Umbilical cord (tissue), 2 donors: Measurements from ENCODE around the gene CXCL12. TPM values are rescaled to one million over a fixed set of nuclear protein-coding genes. Genes with fewer than 3 reads are reported as not detected.

Source experiments
- DNase-seq: peaks from one replicate; pipeline ENCODE4 v3.0.0-alpha.2; 2015; ENCODE audit warnings: low spot score
- total RNA-seq: library from RNA; depleted of rRNA; stranded (reverse); fragments of >200 nt; gene quantifications from one replicate; pipeline ENCODE4 v1.2.3, GENCODE V29; 2014; ENCODE audit warnings: low replicate concordance; ENCODE audit not compliant: insufficient read depth

The CXCL12 gene
- total RNA-seq, 1 donor from 2014 or later = 10.4 TPM

DNA sequence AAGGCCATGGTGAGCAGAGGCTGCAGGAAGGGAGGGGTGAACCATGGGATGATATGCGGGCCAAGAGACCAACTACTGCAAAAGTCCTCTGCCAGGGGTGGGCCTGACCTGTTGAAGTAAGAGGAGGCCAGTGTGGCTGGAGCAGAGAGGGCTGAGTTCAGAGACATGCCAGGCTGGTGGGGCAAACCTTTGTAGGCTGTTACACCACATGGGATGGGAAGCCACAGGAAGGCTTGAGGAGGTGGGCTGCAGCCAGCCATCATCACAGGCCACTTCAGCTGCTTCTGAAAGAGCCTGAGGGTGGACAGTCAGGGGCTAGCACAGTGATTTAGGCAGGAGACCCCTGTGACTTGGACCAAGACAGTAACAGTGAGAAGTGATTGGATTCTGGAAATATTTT, 20.3 kb downstream of the CXCL12 start:
- no peak for DNase-seq

DNA sequence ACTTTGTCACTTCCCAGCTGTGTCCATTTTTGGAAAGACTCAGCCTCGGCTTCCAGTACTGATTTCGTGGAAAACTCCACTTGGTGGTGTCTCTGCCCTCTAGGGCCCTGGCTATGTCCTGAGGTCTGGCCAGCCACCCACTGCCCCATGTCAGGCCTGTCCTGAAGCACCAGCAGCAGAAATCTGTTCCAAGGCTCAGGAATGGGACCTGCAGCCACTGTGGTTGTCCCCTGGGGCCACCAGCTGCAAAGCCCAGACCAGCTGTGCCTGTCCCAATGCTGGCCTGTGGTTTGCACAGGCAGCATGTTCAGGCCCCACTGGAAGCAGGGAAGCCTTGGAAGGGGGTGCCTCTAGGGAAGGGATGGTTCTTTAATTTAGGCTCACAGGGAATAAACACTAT, 21.2 kb downstream of the CXCL12 start:
- DNase-seq = no peak

DNA sequence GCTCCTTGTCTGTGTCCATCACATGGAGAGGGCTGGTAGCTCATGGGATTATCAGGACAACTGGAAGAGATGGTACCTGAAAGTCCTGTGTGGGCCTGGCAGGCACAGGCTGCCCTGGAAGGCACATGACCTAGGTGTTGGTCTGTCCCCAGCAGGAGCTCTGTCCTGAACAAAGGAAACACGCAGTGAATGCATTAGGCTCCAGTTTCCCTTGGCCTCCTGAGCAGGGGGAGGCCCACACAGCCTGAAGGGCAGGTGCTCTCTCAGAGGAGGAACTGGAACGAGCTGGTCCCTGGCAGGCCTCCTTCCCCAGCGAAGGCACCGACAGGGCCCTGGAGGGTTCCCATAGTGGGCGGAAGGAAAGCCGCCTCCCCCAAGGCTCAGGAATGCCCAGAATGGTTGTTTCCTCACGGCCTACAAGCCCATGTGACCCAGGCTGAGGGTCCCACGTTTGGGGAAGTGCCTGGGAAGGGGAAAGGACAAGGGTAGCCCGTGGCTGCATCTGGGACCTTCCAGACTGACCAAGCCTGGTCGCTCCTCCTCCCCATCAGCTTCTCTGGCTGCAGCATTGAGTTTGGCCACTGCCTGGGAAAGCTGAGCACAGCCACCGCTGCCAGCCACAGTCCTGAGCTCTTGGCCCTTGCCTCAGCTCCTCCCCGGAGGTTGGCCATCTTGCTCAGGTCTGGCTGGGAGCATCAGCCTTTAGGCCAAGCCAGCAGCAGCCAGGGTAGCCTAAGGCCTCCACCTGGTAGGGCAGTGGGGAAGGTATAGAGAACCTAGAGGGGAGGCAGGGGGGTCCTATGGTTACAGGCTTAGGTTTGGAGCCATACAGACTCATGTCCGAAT, 21.8 kb downstream of the CXCL12 start:
- DNase-seq = no peak

DNA sequence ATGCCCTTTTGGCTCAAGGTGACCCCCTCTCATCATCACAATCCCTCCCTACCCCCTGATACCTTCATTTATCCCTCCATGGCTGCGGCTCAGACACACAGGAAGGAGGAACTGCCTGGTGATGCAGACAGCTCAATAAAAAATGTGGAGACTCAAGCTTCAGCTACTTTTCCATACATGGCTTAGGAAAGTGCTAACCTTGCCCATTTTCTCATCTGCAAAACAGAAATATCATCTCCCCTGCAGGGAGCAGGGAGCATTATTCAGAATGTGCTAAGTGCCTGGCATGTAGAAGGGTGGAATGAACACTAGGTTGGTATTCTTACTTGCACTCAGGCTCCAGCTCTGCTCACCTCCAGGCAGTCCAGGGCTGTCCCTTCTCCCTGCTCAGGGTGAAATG, 23.8 kb downstream of the CXCL12 start:
- DNase-seq = no peak

DNA sequence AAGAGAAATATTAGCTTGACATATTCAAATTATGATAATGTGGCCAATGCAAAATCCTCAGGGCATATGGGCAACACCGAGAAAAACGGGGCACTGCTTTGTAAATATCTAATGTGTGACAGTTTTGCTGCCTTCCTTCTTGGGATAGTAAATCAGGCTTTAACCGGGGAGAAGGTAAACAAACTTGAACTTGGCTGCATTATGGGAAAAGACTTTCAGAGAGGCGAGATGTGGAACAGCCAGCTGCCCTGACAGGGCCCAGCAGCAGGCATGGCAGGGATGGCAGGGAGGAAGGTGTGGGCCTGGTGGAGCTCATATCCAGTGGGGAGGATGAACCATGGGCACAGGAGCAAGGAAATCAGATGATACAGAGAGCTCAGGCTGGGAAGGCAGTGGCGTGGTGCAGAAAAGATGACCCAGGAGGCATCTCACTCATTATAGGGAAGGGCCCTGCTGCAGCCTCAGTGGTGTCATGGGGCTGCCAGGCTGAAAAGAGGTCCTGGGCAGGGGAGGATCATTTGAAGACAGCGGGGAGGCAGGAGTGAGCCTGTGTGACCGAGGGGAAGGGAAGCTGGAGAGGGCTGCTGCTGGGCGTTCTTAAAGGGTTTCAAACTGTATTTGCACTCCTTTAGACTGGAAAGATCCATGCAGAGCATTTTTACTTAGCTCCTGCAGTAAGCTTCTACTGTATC, 26.7 kb downstream of the CXCL12 start:
- no peak for DNase-seq

DNA sequence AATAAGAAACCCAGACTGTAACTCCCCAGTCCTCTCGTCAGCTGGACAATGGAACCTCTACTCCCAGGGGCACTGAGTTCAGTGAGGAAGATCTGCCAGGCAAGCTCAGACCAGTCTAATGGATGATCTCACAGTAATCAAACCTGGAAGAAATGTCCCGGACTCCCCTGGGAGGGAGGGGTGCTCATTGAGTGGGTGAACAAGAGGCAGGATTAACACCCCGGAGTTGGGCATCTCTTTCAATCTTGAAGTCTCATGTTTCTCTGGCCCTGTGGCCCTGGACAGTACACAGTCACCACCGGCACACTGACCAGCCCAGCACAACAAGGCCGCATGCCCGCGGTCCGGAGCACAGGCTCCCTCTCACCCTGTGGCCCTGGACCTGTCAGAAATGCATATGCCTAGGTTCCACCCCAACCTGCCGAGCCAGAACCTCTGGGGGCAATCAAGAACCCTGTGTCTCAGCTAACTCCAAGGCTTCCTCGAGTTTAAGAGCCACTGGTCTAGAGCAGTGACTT, 27.8 kb downstream of the CXCL12 start:
- DNase-seq = no peak

DNA sequence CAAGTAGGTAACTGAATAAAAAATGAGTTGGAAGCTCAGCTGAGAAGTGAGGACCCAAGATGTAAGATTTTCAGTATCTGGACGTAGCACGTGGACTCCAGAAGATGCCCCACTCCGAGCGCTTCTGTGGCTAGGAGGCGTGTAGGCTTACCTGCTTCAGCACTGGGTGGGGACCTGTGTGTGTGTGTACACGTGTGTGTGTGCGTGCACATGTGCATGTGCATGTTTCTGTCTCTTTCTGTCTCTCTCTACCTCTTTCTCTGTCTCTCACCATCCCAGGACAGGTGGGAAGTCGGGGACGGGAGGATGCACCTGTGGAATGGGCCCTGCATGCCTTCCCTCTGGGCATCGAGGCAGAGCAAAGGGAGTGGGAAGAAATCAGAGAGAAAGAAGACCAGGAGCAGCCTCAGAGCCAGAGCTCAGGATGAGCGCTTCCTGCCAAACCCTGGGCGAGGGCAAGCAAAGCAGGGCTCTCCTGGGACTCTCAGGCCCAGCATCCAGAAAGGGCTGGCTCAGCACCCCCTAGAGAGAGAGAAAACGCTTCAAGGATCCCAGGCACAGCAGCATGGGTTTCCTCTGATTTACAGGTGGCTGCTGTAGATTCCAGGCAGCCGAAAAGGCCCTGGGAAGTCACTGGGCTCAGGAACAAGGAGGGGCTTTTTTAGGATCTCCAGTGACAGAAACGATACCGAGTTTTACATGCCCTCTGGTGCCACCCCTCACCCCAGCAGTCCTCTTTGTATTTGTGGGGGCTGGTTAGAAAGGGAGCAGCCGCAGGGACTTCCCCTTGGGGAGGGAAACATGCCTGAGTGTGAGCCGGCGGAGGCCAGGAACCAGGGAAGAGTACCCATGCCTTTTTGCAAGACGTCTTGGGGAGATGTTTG, 28.5 kb downstream of the CXCL12 start:
- no peak for DNase-seq

DNA sequence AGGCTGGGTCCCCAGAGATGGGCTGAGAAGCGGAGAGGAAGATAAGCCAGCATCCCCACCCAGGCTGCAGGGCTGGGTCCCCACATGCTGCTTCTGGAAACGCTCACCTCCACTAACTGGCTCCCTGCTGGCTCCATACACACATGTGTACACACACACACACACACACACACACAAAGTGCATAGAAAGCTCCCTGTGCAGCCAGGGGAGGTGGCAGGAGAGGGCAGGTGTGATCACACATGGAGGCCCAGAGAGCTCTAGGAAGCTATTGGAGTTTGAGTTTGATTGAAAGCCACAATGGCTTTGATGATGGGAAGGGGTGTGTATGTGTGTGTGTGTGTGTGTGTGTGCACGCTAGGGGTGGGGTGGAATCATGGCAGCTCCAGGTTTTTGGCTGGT, 29.3 kb downstream of the CXCL12 start:
- DNase-seq = no peak

DNA sequence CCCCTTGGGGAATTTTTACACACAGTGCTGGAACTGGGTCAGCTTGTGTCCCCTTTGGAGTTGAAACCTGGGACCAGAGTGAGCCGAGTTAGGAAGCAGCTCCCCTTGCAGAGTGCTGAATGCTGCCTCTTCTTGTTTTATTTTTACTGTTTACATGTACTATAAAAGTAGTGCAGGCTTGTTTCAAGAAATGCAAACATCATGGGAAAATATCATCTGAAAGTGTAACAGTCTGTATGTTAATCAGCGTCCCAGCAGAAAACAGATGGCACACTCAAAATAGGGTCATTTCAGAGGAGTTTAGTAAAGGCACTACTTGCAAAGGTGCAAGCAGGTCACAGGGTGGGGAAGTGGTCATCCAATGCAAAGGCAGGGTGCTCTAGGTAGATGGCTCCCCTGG, 30.1 kb downstream of the CXCL12 start:
- DNase-seq = no peak

DNA sequence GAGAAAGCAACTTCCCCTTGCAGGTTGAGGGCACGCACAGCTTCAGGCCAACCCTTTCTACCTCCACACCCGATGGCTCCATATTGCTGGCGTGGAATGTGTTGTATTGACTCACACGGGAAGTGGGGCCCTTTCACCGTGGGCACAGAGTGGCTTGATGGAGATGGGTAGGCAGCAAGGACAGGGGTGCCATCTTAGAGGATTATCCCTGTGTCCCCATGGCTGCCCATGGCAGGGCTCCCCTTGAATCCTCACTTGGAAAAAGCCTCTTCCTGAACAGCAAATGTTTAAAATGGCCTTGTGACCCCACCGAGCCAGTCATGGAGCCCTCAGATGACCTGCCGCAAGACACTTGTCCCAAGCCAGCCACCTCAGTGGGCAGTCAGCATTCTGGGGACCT, 31.2 kb downstream of the CXCL12 start:
- DNase-seq = no peak

DNA sequence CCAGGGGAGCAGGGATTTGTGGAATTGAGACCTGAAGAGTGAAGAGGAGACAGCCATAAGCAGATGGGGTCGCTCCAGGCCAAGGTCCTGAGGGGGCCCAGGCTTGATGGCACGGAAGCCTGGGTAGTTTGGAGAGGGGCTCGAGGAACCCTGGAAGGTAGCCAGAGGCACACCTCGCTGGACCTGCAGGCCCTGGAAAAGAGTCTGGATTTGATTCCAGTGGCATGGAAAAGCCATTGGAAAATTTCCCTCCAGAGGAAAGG, 31.8 kb downstream of the CXCL12 start:
- no peak for DNase-seq

DNA sequence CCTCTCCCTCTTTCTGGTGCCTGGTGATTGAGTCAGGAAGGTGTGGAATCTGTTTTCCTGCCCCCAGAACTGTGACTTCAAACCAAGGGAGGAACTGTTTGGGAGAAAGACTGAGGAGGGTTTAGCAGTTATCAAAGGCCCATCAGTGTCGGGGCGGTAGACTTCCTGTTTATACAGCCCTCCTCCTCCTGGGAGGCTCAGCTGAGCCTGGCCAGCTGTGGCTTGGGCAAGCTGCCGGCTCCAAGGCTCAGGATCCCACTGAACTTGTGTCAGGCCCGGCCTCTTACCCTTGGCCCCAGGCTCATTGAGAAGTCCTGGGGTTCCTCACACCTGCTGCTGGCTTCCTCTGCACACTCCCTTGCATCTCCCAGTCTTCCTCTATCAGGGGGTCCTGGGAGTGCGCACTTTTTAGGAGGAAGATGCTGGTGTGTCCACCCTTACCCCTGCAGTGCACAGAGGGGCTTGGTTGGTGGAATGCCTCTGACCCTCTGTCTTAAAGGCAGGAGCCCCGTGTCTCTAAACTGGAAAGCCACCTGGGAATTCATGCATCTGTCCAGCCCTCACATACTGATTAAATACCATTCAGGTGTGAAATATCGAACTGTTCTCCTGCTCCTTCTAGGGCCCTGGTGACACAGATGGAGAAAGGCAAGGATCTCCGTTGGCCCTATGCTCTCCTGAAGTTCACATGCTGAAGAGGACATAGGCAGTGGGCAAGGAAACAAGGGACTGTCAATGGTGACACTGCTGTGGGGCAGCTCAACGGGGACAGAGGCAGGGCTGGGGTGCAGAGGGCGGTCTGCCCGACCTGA, 32.4 kb downstream of the CXCL12 start:
- DNase-seq = peak; percentile 11

DNA sequence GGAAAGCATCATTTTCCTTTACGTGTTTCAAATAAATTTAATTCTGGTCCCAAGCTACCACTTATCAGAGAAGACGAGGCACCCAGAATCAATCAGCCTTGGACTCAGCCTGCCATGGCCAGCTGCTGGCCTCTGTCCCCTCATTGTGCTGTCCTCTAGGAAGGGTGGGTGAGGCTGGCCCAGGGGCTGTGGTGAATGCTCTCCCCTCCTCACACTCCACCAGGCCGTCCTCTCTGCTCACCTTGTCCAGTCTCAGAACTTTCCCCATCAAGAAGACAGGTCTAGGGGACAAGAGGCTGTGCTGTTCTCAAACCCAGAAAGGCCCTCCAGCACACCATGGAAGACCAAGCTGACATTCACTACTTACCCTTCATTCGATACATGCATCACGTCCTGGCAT, 36.4 kb downstream of the CXCL12 start:
- DNase-seq = no peak

DNA sequence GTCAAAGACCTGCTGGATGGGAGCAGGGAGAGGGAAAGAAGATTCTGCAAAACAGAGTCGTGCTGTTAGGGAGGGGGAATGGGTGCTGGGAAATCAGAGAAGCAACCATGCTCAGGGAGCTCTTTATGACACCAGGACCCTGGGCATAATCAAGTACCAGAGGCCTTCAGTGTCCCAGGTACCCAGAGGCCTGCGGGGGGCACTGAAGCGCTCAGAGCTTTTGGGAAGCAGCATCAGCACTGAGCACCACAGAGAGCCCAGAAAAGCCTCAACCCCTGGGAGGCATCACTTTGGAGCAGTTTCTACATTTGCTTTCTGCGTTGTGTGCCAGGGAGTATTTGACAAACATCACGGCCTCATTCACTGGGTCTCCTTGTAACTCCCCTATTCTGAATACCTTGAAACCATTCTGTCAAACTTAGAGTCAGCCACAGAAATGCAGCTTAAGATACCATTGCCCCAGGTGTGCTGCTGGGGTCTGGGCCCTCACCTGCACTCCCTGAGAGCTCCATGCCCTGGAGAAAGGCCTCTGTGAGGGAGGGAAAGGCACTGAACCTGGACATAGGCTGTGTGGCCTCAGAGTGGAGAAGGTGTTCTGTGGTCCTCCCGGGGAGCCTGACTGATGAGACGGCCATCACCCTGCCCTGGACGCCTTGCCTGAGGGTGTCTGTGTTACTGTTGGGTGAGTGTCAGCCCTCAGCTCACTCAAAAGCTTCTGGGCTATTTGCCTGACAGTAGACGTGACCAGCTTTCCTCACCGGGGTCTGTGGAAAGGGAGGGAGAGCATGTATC, 37.1 kb downstream of the CXCL12 start:
- no peak for DNase-seq

DNA sequence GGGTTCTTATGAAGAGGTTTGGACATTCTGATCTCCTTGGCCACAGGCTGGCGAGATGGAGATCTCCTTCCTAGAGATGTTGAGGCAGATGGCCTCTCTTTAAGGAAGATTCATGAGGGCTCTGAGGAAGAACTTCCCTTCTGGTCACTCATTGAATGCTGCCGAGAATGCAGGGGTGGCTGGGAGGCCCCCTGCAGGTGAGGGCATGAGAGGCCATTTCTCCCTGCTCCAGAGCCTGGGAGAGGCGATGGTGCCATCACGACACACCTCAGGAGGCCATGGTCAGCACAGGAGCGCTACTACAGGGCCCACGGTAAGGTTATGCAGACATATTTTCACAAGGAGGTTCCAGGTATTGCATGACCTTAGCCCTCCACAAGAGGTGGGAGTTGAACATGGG, 40.2 kb downstream of the CXCL12 start:
- DNase-seq = no peak

DNA sequence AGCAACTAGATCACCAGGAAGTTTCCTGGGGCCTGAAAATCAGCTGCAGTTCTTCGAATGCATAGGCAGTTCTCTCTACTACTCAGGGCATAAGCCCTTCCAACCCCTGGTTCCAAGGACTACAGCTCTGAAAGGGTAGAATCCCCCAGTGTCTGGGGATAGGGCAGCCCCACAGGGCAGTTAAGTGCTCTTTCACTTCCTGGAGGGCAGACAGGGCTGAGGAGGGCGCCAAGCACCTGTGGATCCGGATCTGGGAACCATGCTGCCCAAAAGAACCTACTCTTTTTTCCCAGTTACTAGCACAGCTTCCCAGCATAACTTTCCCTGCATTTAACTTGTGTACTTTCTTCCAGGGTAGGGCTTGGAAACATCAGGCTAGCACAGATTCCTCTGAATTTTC, 41.1 kb downstream of the CXCL12 start:
- no peak for DNase-seq

DNA sequence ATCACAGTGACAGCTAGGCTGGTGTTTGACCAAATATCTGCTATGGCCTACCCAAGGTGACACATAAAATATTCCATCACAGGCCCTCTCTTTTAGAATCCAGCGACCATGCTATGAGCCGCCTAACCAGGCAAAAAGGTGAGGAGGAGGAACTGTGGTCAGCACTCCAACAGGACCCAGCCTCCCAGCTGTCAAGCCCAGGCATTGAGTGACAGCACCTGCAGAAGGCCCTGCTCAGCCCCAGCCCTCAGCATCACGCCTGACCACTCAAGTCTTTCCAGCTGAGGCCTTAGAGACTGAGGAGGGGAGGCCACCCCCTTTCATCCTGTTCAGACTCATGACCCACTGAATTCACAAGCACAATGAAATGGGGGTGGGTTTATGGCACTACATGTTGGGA, 43.0 kb downstream of the CXCL12 start:
- no peak for DNase-seq

DNA sequence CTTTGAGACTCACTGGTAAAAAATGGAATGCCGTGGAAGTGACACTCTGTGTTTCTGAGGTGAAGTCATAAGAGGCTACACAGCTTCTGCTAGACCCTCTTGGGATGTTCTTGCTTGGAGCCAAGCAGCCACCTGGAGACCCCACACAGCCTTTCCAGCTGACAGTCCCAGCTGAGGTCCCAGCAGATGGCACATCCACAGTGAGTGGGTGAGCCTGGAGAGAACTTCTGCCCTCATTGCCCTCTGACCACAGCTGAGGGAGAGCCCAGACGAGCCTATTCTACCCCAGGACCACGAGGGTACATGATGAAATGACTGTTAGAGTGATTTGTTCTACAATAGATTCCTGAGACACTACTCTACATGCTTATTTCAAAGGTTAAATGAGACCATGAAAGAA, 44.3 kb downstream of the CXCL12 start:
- no peak for DNase-seq

DNA sequence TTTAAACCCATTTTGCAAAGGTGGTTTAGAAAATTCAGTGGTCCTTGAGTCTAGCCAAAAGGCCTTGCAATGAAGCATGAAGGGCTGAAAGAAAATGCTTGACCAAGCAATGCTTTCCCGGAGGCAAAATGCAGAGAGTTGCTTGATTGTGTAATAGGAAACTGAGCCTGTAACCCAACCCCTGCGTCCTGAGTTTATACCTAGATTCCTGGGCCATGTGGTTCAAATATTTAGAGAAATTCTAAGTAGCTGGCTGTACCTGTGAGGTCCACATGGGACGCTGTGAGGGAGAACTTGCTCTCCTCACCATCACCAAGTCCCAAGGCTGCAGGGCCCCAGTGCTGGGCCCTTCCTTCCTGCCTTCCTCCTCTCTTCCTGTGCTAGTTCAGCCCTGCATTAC, 45.7 kb downstream of the CXCL12 start:
- DNase-seq = no peak

DNA sequence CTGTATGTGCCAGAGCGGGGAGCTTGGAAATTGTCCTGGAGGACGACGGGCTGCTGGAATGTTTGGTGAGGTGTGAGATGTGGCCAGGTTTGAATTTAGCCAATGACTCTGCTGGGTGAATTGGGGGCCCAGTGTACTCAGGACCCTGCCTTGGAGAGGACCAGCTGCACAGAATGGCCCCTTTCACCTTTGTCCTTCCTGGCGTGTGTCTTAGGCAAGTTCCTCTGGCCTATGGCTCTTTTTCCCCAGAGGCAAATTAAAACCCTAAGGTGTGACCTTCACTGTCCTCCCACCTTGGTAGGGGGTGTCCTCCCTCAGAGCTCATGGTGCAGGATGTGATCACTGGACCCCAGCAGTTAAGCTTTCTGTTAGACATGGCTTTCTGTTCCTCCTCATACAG, 47.8 kb downstream of the CXCL12 start:
- DNase-seq = no peak
